H9 (cell line): ENCODE data around the gene NARS2. TPM values are rescaled to one million over a fixed set of nuclear protein-coding genes. Genes with fewer than 3 reads are reported as not detected.

ENCODE experiments used
- DNase-seq: peaks from one replicate; pipeline ENCODE4 v3.0.0-alpha.2; 2017
- H2AFZ ChIP-seq: one replicate; pipeline ENCODE4 v1.6.1; 2013; ENCODE audit warnings: mild to moderate bottlenecking, low read length, control low read depth, moderate library complexity
- H2AK5ac ChIP-seq: 2 replicates; pipeline ENCODE4 v1.6.1; 2013; ENCODE audit warnings: low read length, control low read depth, mixed read lengths; ENCODE audit not compliant: insufficient read length
- H2BK120ac ChIP-seq: one replicate; pipeline ENCODE4 v1.6.1; 2013; ENCODE audit warnings: low read depth, mild to moderate bottlenecking, low read length, control low read depth, inconsistent platforms; ENCODE audit not compliant: poor library complexity, severe bottlenecking
- H2BK12ac ChIP-seq: 2 replicates; pipeline ENCODE4 v1.6.1; 2013; ENCODE audit warnings: low read length, control low read depth, mixed read lengths, low read depth; ENCODE audit not compliant: insufficient read length
- H2BK15ac ChIP-seq: 2 replicates; pipeline ENCODE4 v1.6.1; 2013; ENCODE audit warnings: low read depth, low read length, control low read depth
- H2BK20ac ChIP-seq: one replicate; pipeline ENCODE4 v1.6.1; 2013; ENCODE audit warnings: low read depth, mild to moderate bottlenecking, low read length, control low read depth, inconsistent platforms; ENCODE audit not compliant: poor library complexity, severe bottlenecking
- H2BK5ac ChIP-seq: 2 replicates; pipeline ENCODE4 v1.6.1; 2013; ENCODE audit warnings: low read length, control low read depth, mixed read lengths; ENCODE audit not compliant: insufficient read length
- H3K14ac ChIP-seq: 2 replicates; pipeline ENCODE4 v1.6.1; 2013; ENCODE audit warnings: low read length, control low read depth; ENCODE audit not compliant: insufficient read depth
- H3K18ac ChIP-seq: 2 replicates; pipeline ENCODE4 v1.6.1; 2013; ENCODE audit warnings: low read depth, mild to moderate bottlenecking, mixed read lengths, low read length, control low read depth; ENCODE audit not compliant: insufficient read length
- H3K23ac ChIP-seq: 2 replicates; pipeline ENCODE4 v1.6.1; 2013; ENCODE audit warnings: low read length, control low read depth, mixed read lengths, low read depth; ENCODE audit not compliant: insufficient read length
- H3K23me2 ChIP-seq: 2 replicates; pipeline ENCODE4 v1.6.1; 2013; ENCODE audit warnings: low read depth, mild to moderate bottlenecking, mixed read lengths, low read length, control low read depth; ENCODE audit not compliant: insufficient read length, poor library complexity, severe bottlenecking
- H3K27ac ChIP-seq: 2 replicates; pipeline ENCODE4 v1.5.1; 2013; ENCODE audit warnings: low read length, control low read depth, mixed read lengths, low read depth; ENCODE audit not compliant: insufficient read length
- H3K27me3 ChIP-seq: 2 replicates; pipeline ENCODE4 v1.6.1; 2013; ENCODE audit warnings: low read length, control low read depth, inconsistent platforms; ENCODE audit not compliant: insufficient read depth
- H3K4ac ChIP-seq: 2 replicates; pipeline ENCODE4 v1.6.1; 2013; ENCODE audit warnings: low read depth, mild to moderate bottlenecking, control low read depth, inconsistent platforms, low read length, moderate library complexity
- H3K4me1 ChIP-seq: 2 replicates; pipeline ENCODE4 v1.6.1; 2013; ENCODE audit warnings: low read length, control low read depth, inconsistent platforms; ENCODE audit not compliant: insufficient read depth
- H3K4me2 ChIP-seq: 2 replicates; pipeline ENCODE4 v1.6.1; 2013; ENCODE audit warnings: low read length, control low read depth, mixed read lengths; ENCODE audit not compliant: insufficient read length, insufficient read depth
- H3K56ac ChIP-seq: 2 replicates; pipeline ENCODE4 v1.6.1; 2013; ENCODE audit warnings: low read depth, mild to moderate bottlenecking, mixed read lengths, low read length, control low read depth; ENCODE audit not compliant: insufficient read length
- H3K79me1 ChIP-seq: 2 replicates; pipeline ENCODE4 v1.6.1; 2013; ENCODE audit warnings: low read depth, mild to moderate bottlenecking, moderate library complexity, low read length, control low read depth, inconsistent platforms; ENCODE audit not compliant: insufficient read depth, poor library complexity, severe bottlenecking
- H3K79me2 ChIP-seq: 2 replicates; pipeline ENCODE4 v1.6.1; 2013; ENCODE audit warnings: low read length, control low read depth, inconsistent platforms; ENCODE audit not compliant: insufficient read depth
- H3K9ac ChIP-seq: 2 replicates; pipeline ENCODE4 v1.6.1; 2013; ENCODE audit warnings: low read length, control low read depth, mixed read lengths; ENCODE audit not compliant: insufficient read length; ENCODE audit errors: extremely low read depth
- H3K9me3 ChIP-seq: one replicate; pipeline ENCODE4 v1.6.1; 2013; ENCODE audit warnings: low read depth, low read length, inconsistent platforms; ENCODE audit not compliant: control insufficient read depth
- H3T11ph ChIP-seq: one replicate; pipeline ENCODE4 v1.6.1; 2013; ENCODE audit warnings: mild to moderate bottlenecking, low read length, control low read depth, inconsistent platforms
- H4K20me1 ChIP-seq: one replicate; pipeline ENCODE4 v1.6.1; 2013; ENCODE audit not compliant: control insufficient read depth, insufficient read length, insufficient read depth
- H4K5ac ChIP-seq: 2 replicates; pipeline ENCODE4 v1.6.1; 2013; ENCODE audit warnings: low read depth, mild to moderate bottlenecking, mixed read lengths, low read length, control low read depth; ENCODE audit not compliant: insufficient read length
- H4K8ac ChIP-seq: replicated peaks from 2 replicates; pipeline ENCODE4 v1.6.1; 2013; ENCODE audit warnings: low read length, control low read depth, mixed read lengths, low read depth; ENCODE audit not compliant: insufficient read length
- H4K91ac ChIP-seq: 2 replicates; pipeline ENCODE4 v1.6.1; 2013; ENCODE audit warnings: low read depth, mild to moderate bottlenecking, moderate library complexity, mixed read lengths, low read length, control low read depth; ENCODE audit not compliant: insufficient read length
- H3K27ac Mint-ChIP-seq, 3 experiments: 2 replicates in 2 of 3; 3 replicates in 1 of 3; pipeline ENCODE4 v1.8.0; 2020 to 2021; ENCODE audit warnings: mixed read lengths in 3 of 3, mild to moderate bottlenecking in 1 of 3, moderate library complexity in 1 of 3
- H3K27me3 Mint-ChIP-seq: 2 replicates; pipeline ENCODE4 v1.8.0; 2021; ENCODE audit warnings: low read depth, mild to moderate bottlenecking, moderate library complexity, mixed read lengths
- H3K36me3 Mint-ChIP-seq, 3 experiments: 2 replicates in 2 of 3; 3 replicates in 1 of 3; pipeline ENCODE4 v1.8.0; 2020 to 2021; ENCODE audit warnings: low read depth in 3 of 3, mixed read lengths in 3 of 3; ENCODE audit not compliant: insufficient read depth in 1 of 3
- H3K4me1 Mint-ChIP-seq, 2 experiments: 2 replicates each; pipeline ENCODE4 v1.8.0; 2020; ENCODE audit warnings: mixed read lengths in 2 of 2
- H3K4me3 Mint-ChIP-seq, 2 experiments: 2 replicates in 1 of 2; 3 replicates in 1 of 2; pipeline ENCODE4 v1.8.0; 2020 to 2021; ENCODE audit warnings: mild to moderate bottlenecking in 2 of 2, mixed read lengths in 2 of 2, moderate library complexity in 1 of 2
- H3K9me3 Mint-ChIP-seq, 2 experiments: 2 replicates in 1 of 2; 3 replicates in 1 of 2; pipeline ENCODE4 v1.8.0; 2020; ENCODE audit warnings: mild to moderate bottlenecking in 2 of 2, mixed read lengths in 2 of 2, moderate library complexity in 1 of 2
- total RNA-seq: library from RNA; stranded (reverse); gene quantifications from 2 replicates; pipeline ENCODE4 v1.2.1, GENCODE V29; 2021
- TF ChIP-seq, protein P1 (sequence below): fragments of 200-600 bp; sonication (generic); conservative IDR thresholded peaks from 3 replicates; pipeline ENCODE4 v1.8.0; 2021; ENCODE audit warnings: antibody characterized with exemption, mild to moderate bottlenecking

The NARS2 gene
- total RNA-seq, 1 experiment from 2014 or later, result 29.7 TPM

- TF ChIP-seq, protein P1, sequence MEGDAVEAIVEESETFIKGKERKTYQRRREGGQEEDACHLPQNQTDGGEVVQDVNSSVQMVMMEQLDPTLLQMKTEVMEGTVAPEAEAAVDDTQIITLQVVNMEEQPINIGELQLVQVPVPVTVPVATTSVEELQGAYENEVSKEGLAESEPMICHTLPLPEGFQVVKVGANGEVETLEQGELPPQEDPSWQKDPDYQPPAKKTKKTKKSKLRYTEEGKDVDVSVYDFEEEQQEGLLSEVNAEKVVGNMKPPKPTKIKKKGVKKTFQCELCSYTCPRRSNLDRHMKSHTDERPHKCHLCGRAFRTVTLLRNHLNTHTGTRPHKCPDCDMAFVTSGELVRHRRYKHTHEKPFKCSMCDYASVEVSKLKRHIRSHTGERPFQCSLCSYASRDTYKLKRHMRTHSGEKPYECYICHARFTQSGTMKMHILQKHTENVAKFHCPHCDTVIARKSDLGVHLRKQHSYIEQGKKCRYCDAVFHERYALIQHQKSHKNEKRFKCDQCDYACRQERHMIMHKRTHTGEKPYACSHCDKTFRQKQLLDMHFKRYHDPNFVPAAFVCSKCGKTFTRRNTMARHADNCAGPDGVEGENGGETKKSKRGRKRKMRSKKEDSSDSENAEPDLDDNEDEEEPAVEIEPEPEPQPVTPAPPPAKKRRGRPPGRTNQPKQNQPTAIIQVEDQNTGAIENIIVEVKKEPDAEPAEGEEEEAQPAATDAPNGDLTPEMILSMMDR, result no peak
- H3K36me3 Mint-ChIP-seq, result no peaks in the 10 kb centered on the region
- Histone ChIP-seq H3K9me3 (no peaks in the 10 kb centered on the region), H2BK5ac (no peak overlapping the region), H4K91ac (no peak overlapping the region), H3K4ac (no peak overlapping the region), H3K56ac (no peak overlapping the region), H2BK12ac (no peak overlapping the region), H2AK5ac (no peak overlapping the region), H3K9ac (no peak overlapping the region), H2BK120ac (no peak overlapping the region), H3T11ph (no peak overlapping the region), H3K27me3 (no peaks in the 10 kb centered on the region), H3K27ac (no peak overlapping the region), H3K79me1 (no peaks in the 10 kb centered on the region), H2AFZ (no peak overlapping the region), H3K4me2 (no peak overlapping the region), H3K79me2 (no peaks in the 10 kb centered on the region), H4K8ac (no peak overlapping the region), H4K20me1 (no peaks in the 10 kb centered on the region), H3K23me2 (no peaks in the 10 kb centered on the region), H2BK20ac (no peak overlapping the region), H3K4me1 (no peaks in the 10 kb centered on the region; the same call in 1 of the 2 replicates), H4K5ac (no peak overlapping the region), H3K23ac (no peak overlapping the region), H2BK15ac (no peak overlapping the region), H3K14ac (no peak overlapping the region), H3K18ac (no peak overlapping the region)
- H3K4me3 Mint-ChIP-seq, result no peak overlapping the region
- peaks cover under 1% of the 10 kb centered on the region for H3K27me3 Mint-ChIP-seq
- H3K9me3 Mint-ChIP-seq, result peaks cover 4 to 6% of the 10 kb centered on the region in 2 experiments; a peak in 2 of 5 replicates
- DNase-seq, result no peak
- no peak overlapping the region for H3K27ac Mint-ChIP-seq
- H3K4me1 Mint-ChIP-seq, result peaks cover 5 to 8% of the 10 kb centered on the region in 2 experiments
Observed at GRCh38 chr11:78607696-78608095, 33.0 kb upstream of the NARS2 start.
